Measurements from ENCODE around the gene ENTREP1. TPM values are rescaled to one million over a fixed set of nuclear protein-coding genes. Genes with fewer than 3 reads are reported as not detected.

ENTREP1 gene
- total and polyA plus RNA-seq, 2 experiments from 2014 or later = 5.7 to 10.0 TPM

- no peak for TF ChIP-seq CTCF (conservative IDR thresholded peaks at IDR 0.05; ENCODE audit: low read depth in 2 of 2)
- TF ChIP-seq, protein P1, sequence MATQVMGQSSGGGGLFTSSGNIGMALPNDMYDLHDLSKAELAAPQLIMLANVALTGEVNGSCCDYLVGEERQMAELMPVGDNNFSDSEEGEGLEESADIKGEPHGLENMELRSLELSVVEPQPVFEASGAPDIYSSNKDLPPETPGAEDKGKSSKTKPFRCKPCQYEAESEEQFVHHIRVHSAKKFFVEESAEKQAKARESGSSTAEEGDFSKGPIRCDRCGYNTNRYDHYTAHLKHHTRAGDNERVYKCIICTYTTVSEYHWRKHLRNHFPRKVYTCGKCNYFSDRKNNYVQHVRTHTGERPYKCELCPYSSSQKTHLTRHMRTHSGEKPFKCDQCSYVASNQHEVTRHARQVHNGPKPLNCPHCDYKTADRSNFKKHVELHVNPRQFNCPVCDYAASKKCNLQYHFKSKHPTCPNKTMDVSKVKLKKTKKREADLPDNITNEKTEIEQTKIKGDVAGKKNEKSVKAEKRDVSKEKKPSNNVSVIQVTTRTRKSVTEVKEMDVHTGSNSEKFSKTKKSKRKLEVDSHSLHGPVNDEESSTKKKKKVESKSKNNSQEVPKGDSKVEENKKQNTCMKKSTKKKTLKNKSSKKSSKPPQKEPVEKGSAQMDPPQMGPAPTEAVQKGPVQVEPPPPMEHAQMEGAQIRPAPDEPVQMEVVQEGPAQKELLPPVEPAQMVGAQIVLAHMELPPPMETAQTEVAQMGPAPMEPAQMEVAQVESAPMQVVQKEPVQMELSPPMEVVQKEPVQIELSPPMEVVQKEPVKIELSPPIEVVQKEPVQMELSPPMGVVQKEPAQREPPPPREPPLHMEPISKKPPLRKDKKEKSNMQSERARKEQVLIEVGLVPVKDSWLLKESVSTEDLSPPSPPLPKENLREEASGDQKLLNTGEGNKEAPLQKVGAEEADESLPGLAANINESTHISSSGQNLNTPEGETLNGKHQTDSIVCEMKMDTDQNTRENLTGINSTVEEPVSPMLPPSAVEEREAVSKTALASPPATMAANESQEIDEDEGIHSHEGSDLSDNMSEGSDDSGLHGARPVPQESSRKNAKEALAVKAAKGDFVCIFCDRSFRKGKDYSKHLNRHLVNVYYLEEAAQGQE (IDR thresholded peaks at IDR 0.05; ENCODE audit: unreplicated experiment) = no peak
These were observed 32.2 kb downstream of the ENTREP1 start (continued) for GRCh38 chr9:69357030-69357775.

DNA sequence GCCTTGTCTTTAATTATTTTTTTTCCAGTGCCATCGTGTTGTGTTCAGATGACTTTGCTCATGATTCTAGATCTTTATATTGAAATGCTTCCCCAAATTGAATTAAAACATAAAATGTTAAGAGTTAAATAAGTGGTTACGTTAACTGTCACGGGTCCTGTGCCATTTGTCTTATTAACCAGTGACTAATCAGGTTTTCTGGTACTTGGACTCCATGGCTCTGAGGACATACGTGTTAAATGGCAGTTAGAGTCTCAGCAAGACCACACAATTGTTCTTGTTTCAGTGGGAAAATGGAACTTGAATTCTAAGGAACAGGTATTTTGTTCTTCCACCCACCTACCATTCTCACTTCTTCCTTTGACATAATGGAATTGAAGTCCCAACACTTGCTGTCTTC lies 32.8 kb downstream of the ENTREP1 start:
- H3K27ac Mint-ChIP-seq = no peak overlapping the region
- no peaks in the 10 kb centered on the region for H3K9me3 Mint-ChIP-seq
- H3K36me3 Mint-ChIP-seq (ENCODE audit: low read depth) = no peaks in the 10 kb centered on the region
- H3F3A ChIP-seq (replicated peaks; ENCODE audit: low read depth) = no peaks in the 10 kb centered on the region
- H3K4me1 Mint-ChIP-seq = no peaks in the 10 kb centered on the region
- H3K27me3 ChIP-seq (ENCODE audit: insufficient read depth) = no peaks in the 10 kb centered on the region
- no peaks in the 10 kb centered on the region for H3K27me3 Mint-ChIP-seq (ENCODE audit: insufficient read depth, low read depth, poor library complexity)
- no peaks in the 10 kb centered on the region for H3K79me2 ChIP-seq (replicated peaks; ENCODE audit: insufficient read depth)
- ATAC-seq (no peak), DNase-seq (ENCODE audit: low spot score) (no peak)
- H3K27ac ChIP-seq (ENCODE audit: low read depth) = no peak overlapping the region
- H3K36me3 ChIP-seq (ENCODE audit: insufficient read depth) = no peaks in the 10 kb centered on the region
- H3K4me2 ChIP-seq = no peak overlapping the region
- H3K9me2 ChIP-seq (ENCODE audit: insufficient read depth) = no peaks in the 10 kb centered on the region
- H3K4me3 ChIP-seq = no peak overlapping the region
- H3K4me3 Mint-ChIP-seq = no peak overlapping the region
- H4K20me1 ChIP-seq (replicated peaks; ENCODE audit: insufficient read depth) = no peaks in the 10 kb centered on the region
- no peaks in the 10 kb centered on the region for H3K4me1 ChIP-seq (ENCODE audit: insufficient read depth)
- H2AFZ ChIP-seq = no peak overlapping the region
- TF ChIP-seq, protein P2, sequence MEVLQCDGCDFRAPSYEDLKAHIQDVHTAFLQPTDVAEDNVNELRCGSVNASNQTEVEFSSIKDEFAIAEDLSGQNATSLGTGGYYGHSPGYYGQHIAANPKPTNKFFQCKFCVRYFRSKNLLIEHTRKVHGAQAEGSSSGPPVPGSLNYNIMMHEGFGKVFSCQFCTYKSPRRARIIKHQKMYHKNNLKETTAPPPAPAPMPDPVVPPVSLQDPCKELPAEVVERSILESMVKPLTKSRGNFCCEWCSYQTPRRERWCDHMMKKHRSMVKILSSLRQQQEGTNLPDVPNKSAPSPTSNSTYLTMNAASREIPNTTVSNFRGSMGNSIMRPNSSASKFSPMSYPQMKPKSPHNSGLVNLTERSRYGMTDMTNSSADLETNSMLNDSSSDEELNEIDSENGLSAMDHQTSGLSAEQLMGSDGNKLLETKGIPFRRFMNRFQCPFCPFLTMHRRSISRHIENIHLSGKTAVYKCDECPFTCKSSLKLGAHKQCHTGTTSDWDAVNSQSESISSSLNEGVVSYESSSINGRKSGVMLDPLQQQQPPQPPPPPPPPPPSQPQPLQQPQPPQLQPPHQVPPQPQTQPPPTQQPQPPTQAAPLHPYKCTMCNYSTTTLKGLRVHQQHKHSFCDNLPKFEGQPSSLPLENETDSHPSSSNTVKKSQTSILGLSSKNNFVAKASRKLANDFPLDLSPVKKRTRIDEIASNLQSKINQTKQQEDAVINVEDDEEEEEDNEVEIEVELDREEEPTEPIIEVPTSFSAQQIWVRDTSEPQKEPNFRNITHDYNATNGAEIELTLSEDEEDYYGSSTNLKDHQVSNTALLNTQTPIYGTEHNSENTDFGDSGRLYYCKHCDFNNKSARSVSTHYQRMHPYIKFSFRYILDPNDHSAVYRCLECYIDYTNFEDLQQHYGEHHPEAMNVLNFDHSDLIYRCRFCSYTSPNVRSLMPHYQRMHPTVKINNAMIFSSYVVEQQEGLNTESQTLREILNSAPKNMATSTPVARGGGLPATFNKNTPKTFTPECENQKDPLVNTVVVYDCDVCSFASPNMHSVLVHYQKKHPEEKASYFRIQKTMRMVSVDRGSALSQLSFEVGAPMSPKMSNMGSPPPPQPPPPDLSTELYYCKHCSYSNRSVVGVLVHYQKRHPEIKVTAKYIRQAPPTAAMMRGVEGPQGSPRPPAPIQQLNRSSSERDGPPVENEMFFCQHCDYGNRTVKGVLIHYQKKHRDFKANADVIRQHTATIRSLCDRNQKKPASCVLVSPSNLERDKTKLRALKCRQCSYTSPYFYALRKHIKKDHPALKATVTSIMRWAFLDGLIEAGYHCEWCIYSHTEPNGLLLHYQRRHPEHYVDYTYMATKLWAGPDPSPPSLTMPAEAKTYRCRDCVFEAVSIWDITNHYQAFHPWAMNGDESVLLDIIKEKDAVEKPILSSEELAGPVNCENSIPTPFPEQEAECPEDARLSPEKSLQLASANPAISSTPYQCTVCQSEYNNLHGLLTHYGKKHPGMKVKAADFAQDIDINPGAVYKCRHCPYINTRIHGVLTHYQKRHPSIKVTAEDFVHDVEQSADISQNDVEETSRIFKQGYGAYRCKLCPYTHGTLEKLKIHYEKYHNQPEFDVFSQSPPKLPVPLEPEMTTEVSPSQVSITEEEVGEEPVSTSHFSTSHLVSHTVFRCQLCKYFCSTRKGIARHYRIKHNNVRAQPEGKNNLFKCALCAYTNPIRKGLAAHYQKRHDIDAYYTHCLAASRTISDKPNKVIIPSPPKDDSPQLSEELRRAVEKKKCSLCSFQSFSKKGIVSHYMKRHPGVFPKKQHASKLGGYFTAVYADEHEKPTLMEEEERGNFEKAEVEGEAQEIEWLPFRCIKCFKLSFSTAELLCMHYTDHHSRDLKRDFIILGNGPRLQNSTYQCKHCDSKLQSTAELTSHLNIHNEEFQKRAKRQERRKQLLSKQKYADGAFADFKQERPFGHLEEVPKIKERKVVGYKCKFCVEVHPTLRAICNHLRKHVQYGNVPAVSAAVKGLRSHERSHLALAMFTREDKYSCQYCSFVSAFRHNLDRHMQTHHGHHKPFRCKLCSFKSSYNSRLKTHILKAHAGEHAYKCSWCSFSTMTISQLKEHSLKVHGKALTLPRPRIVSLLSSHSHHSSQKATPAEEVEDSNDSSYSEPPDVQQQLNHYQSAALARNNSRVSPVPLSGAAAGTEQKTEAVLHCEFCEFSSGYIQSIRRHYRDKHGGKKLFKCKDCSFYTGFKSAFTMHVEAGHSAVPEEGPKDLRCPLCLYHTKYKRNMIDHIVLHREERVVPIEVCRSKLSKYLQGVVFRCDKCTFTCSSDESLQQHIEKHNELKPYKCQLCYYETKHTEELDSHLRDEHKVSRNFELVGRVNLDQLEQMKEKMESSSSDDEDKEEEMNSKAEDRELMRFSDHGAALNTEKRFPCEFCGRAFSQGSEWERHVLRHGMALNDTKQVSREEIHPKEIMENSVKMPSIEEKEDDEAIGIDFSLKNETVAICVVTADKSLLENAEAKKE (CRISPR knock-in tag; IDR thresholded peaks at IDR 0.05) = no peak
- no peak for TF ChIP-seq JUNB (IDR thresholded peaks at IDR 0.05; ENCODE audit: unreplicated experiment)
- no peak for TF ChIP-seq ZNF331 (CRISPR knock-in tag; IDR thresholded peaks at IDR 0.05; ENCODE audit: low read depth)
- TF ChIP-seq, protein P1 (IDR thresholded peaks at IDR 0.05; ENCODE audit: unreplicated experiment) = no peak
- TF ChIP-seq CTCF (conservative IDR thresholded peaks at IDR 0.05; ENCODE audit: low read depth in 2 of 2) = no peak

All from GM23338 (cell line).